GM21528 (cell line): ENCODE results near the gene MRLN.
"Not testable (repeated sequence)": the region's sequence is repeated elsewhere in the genome, so short reads cannot be mapped to it uniquely, and the experiment has no call there.

Experiments
- ATAC-seq: cut with Tn5 transposase; IDR thresholded peaks from one replicate; pipeline ENCODE4 v1.9.1; 2021; ENCODE audit warnings: mild to moderate bottlenecking, moderate library complexity; ENCODE audit not compliant: unreplicated experiment, low FRiP score

The MRLN gene

DNA sequence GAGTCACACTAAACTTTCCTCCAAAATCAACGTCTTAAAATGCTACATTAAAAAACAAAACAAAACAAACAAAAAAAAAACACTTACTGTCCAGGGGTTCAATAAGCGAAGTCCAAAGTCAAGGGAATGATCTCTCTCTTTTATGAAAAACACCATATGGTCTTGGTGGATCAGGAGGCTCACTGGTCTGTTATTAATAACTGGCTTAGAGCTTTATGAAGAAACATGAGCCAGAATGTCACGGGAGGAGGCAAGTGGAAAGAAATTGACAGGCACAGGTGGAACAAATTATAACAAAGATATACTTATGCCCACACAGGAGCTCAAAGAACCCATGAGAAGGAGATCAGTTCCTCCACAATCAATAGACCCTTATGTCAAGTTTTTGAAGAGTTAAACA, at the start of gene MRLN:
Gene MRLN, minus strand, starts transcription at position 189 of the 400 bp plus-strand sequence.
- ATAC-seq: no peak

DNA sequence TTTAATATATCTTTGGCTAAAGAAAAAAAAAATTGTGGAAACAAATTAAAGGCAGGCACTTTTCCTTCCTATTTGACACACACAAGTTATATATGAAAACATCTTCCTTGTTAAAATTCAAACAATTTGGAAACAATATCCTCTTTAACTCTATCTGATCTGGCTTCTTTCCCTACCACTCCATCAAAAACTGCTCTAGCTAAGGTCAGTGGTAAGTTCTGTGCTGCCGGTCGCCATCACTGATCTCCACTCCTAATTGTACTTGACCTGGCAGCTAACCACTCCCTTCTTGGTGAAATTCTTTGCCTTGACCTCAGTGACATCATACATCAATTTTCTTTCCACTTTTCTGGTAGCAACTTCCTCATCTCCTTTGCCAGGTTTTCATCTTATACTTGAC, 47.9 kb upstream of the MRLN start:
- no peak for ATAC-seq

DNA sequence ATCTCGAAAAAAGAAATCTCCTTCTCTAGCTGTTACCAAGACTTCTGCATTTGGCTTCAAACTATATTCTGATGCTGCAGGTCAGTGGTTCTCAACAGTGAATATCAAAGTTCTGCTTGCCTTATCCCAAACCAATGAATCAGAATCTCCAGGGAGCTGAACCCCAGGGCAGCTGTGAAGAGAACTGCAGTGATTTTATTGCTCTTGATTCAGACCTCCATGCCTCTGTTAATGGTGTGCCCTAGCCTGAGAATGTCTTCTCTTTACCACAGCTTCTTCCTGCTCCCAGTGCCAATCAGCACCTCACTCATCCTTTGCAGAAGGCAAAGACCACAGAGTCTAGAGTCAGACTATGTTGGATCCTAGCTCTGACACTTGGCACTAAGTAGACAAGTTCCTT, 46.2 kb upstream of the MRLN start:
- ATAC-seq: no peak

- ATAC-seq: no peak
Measured at GRCh38 chr10:59793919-59794318, 40.7 kb upstream of the MRLN start.

- no peak for ATAC-seq
Measured at GRCh38 chr10:59792812-59793211, 39.6 kb upstream of the MRLN start.

- ATAC-seq: no peak
Measured at GRCh38 chr10:59791601-59792000, 38.3 kb upstream of the MRLN start.

DNA sequence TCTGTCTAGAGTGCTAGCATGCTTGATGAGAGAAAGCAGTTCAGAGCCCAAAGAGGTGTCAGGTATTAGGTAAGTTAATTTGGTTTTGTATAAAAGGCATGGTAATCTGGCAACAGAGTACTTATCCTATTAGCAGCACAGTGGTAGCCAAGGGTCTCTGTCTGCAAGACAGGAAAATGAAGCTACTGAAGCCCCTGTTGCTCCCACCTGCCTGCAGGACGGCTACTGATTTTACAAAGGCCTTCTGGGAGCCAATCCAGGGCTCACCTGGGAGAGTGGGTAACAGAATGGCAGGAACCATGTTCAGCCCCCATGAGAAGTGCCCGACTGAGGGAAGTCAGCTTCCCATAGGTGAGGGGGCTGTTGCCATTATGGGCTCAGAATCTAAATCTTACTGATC, 36.8 kb upstream of the MRLN start:
- ATAC-seq: not testable (repeated sequence)

- not testable (repeated sequence) for ATAC-seq
Measured at GRCh38 chr10:59788914-59789313, 35.7 kb upstream of the MRLN start.

GRCh38 chr10:59787032-59787431, 33.8 kb upstream of the MRLN start:
- ATAC-seq: not testable (repeated sequence)

GRCh38 chr10:59785476-59785875, 32.2 kb upstream of the MRLN start:
- ATAC-seq: not testable (repeated sequence)

- no peak for ATAC-seq
Measured at GRCh38 chr10:59781511-59781910, 28.3 kb upstream of the MRLN start.

DNA sequence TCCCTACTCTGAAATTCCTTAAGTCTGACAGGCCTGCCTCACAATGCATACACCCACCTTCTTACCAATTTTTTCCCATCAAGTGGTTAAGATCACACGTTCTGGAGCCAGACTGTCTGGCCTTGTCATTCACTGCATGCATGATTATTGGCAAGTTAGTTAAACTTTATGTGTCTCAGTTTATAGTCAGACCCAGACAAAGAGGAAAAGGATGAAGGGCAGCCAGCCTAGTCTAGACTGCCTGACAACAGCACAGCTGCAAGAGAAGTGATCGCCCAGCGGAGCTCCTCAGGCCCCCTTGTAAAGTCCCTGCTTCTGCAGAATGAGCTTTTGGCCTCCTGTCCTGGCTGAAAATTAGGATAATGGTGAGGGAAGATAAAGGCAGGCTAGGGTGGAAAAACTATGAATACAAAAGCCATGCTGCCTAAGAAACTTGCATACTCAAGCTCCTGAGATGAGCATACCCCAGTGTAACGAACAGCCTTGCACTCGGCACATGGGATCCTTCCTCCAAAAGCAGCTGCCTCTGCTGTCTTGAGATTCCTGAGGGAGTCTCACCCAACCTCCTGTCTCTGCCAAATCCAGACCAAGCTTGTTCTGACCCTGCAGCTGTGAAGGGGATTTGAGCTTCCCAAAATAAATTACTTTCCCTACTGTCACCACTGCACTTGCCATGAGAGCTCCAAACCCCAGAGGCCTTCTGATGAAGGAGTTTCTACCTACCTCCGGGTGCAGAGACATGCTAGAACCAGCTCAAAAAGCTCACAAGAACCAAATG, 26.7 kb upstream of the MRLN start:
- ATAC-seq: no peak

DNA sequence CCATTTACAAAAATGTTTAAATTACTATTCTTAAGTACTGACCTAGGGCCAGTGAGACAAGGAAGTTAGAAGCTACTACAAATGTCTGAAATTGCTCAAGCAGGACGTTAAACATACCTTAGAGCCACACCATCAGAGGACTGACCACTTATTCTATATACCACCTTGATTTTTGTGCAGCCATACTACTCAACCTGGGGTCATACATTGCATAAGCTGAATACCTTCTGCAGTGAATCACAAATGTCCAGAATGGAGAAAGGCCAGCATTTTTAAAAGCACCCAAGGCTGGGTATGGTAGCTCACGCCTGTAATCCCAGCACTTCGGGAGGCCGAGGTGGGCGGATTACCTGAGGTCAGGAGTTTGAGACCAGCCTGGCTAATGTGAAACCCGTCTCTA, 21.2 kb upstream of the MRLN start:
- ATAC-seq: no peak

GRCh38 chr10:59773088-59773487, 19.8 kb upstream of the MRLN start:
- no peak for ATAC-seq

DNA sequence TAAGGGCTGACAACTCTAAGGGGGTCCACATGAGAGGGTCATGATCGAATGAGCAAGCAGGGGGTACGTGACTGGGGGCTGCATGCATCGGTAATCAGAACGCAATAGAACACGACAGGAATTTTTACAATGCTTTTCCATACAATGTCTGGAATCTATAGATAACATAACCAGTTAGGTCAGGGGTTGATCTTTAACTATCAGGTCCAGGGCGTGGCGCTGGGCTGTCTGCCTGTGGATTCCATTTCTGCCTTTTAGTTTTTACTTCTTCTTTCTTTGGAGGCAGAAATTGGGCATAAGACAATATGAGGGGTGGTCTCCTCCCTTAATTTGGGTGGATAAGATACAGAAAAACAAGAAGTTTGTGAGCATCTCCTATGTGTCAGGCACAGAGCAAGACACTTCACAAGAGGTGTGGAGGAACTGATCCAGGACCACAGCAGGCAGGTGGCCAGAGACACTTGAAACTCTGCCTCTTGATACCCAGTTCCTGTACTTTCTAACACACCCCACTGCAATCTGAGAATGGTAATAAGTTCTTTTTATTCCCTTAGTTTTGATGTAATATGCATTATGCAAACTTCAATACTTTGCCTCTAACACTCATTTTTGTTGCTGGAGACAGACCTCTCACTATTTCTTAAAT, 18.0 kb upstream of the MRLN start:
- no peak for ATAC-seq

DNA sequence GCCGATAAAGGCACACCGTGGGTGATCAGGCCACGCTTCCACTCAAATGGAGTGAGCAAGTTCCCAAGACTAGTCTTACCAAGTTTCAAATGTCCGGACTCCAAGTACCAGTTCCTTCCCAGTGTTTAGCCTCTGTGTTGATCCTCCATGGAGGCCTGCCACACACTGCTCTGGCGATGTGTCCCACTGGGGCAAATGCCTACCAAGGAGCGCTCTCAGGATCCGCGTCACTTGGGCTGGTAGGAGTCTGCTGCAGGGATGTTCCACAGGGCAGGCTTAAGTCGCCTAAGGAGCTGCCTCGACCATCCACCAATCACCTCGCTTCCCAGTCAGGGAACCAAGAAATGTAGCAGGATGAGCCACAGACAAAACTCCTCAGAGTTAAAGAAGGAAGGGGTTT, 17.4 kb upstream of the MRLN start:
- ATAC-seq: no peak

GRCh38 chr10:59762505-59762904, 9.2 kb upstream of the MRLN start:
- no peak for ATAC-seq

DNA sequence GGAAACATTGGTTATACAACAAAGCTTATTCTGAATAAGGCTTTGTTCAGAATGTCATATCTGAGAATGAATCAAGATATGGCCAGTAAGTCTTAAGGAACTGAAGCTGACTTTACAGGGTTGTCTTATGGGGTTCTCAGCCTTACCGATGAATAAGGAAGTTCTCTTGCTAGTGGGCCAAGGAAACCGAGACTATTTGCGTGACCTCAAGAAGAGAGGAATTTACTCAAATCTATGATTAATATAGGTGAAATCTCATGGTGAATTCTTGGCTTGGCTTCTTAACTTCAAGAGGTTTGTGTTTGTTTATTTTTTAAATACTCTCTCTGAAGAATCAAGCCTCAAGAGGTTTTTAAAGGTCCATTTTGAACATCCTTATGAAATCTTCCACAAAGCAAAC, 4.7 kb upstream of the MRLN start:
- no peak for ATAC-seq

GRCh38 chr10:59754951-59755350, 1.7 kb upstream of the MRLN start:
- ATAC-seq: no peak

DNA sequence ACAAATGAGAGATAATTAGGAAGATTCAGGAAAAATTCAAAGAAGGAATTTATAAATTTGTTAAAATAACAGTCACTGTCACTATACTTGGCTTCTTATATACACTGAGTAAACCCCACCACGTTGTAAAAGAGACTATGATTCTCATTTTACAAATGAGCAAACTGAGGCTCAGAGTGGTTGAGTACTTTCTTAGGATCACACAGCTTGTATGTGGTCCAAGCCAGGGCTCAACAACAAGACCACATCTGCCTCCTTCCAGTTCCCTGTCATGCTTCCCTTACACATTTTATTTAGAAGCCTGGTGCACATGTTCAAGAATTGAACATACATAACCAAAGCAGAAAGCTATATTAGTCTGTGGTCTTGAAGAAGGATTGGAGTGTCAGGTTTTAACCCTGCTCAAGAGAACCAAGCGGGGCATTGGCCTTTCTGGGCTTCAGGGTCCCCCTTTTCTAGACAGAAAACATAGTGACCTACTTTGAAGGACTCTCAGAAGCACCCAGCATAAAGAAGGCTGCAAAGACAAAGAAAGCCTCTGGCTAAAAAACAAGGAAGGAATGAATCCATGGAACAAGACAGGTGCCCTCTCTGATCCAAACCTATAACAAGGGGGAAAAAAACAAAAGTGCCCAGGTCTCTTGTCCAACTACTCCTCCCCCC, 846 bp downstream of the MRLN start:
- ATAC-seq: no peak

DNA sequence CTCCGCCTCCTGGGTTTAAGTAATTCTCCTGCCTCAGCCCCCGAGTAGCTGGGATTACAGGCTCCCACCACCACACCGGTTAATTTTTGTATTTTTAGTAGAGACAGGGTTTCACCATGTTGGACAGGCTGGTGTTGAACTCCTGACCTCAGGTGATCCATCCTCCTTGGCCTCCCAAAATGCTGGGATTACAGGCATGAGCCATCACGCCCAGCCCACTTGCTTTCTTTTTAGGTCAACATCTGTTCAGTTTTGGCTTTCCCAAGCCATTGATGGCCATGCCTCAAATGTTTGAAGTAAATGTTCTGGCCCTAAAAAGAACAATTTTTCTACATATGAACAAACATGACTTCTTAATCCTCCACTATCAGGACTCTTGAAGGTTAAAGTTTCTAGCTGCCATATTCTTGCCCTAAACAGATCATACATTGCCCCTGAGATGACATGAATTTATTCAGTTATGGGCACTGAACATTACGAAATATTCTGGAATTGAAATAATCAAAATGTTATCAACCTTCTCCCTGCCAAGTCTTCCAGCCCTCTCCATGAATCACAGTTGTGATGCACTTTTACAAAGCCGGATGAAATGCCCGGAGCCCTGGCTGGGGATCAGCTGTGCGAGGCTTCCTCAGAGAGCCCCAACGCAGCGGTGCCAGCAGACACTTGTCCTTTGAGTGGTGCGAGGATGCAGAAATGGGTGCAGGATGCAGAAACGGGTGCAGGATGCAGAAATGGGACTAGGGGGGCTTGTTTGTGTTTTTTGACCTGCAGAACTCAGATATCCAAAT, 2.9 kb downstream of the MRLN start:
- no peak for ATAC-seq
